Heart left ventricle (tissue), 16 donors: ENCODE results near the gene SLAIN1. TPM values are rescaled to one million over a fixed set of nuclear protein-coding genes. Genes with fewer than 3 reads are reported as not detected.
"Not testable (repeated sequence)": the region's sequence is repeated elsewhere in the genome, so short reads cannot be mapped to it uniquely, and the experiment has no call there.

Experiments
- ATAC-seq, 4 donors: fragments of 200-7000 bp; cut with Tn5 transposase; one replicate each; pipeline ENCODE4 v1.9.1; 2020 to 2022; ENCODE audit warnings: moderate library complexity in 4 of 4, mild to moderate bottlenecking in 3 of 4, moderate number of reproducible peaks in 1 of 4
- DNase-seq, 5 donors: peaks; one replicate each; pipeline ENCODE4 v3.0.0-alpha.2; 2020
- H3K27ac ChIP-seq, 12 donors: fragments of 200-600 bp; sonication (generic) in 4 of 12; one replicate each; pipeline versions ENCODE4 v1.5.0 to v1.8.0; 2016 to 2022; ENCODE audit warnings: mild to moderate bottlenecking in 2 of 12
- H3K27me3 ChIP-seq, 9 donors: fragments of 200-600 bp; sonication (generic) in 2 of 9; one replicate each; pipeline versions ENCODE4 v1.5.1 to v1.8.0; 2016 to 2022; ENCODE audit warnings: mild to moderate bottlenecking in 3 of 9
- H3K36me3 ChIP-seq, 9 donors: fragments of 200-600 bp; sonication (generic) in 2 of 9; one replicate each; pipeline versions ENCODE4 v1.5.0 to v1.8.0; 2018 to 2022; ENCODE audit warnings: mild to moderate bottlenecking in 2 of 9
- H3K4me1 ChIP-seq, 12 donors: fragments of 200-600 bp; sonication (generic) in 4 of 12; one replicate each; pipeline versions ENCODE4 v1.5.0 to v1.8.0; 2016 to 2022; ENCODE audit warnings: mild to moderate bottlenecking in 3 of 12
- H3K4me3 ChIP-seq, 12 donors: fragments of 200-600 bp; sonication (generic) in 4 of 12; one replicate each; pipeline versions ENCODE4 v1.5.0 to v1.8.0; 2017 to 2022; ENCODE audit warnings: mild to moderate bottlenecking in 9 of 12, moderate library complexity in 4 of 12
- H3K9me3 ChIP-seq, 12 donors: fragments of 200-600 bp; sonication (generic) in 4 of 12; one replicate each; pipeline versions ENCODE4 v1.5.0 to v1.8.0; 2016 to 2022; ENCODE audit warnings: mild to moderate bottlenecking in 1 of 12
- CTCF ChIP-seq, 12 donors: fragments of 200-600 bp; sonication (generic) in 4 of 12; IDR thresholded peaks; one replicate each; pipeline versions ENCODE4 v1.5.0 to v1.8.0; 2018 to 2022; ENCODE audit warnings: antibody characterized with exemption in 12 of 12, mild to moderate bottlenecking in 5 of 12
- POLR2A ChIP-seq, 2 donors: fragments of 450-650 bp; IDR thresholded peaks; one replicate each; pipeline ENCODE4 v1.6.1; 2017; ENCODE audit warnings: antibody characterized with exemption in 2 of 2, mild to moderate bottlenecking in 2 of 2, moderate library complexity in 2 of 2
- WGBS, 4 donors: extraction: QIAGEN DNeasy Blood & Tissue Kit in 2 of 4; methylation state at CpG; one replicate each; pipeline versions ENCODE4 v1.1.5 to v1.1.7; 2013 to 2018; 5-methylcytosine and 5-hydroxymethylcytosine counted together
- intact Hi-C, 10 donors: fragments of 100-400 bp; cut with DNase I; formaldehyde crosslinking; loops; one replicate each; pipeline versions ENCODE4 v1.11.1 to v1.14.2; 2022
- long read RNA-seq, 3 donors: library from polyadenylated mRNA; unstranded; transcript quantifications; one replicate each; pipeline ENCODE4 v2.0.0, GENCODE V29; 2020 to 2021
- polyA plus RNA-seq, 2 donors: library from polyadenylated mRNA; stranded (reverse); fragments of 200-250 nt; gene quantifications; one replicate each; pipeline ENCODE4 v1.2.3, GENCODE V29; 2013
- total RNA-seq, 9 donors: library from RNA; depleted of rRNA in 2 of 9; stranded (reverse); fragments of >200 nt in 2 of 9; fragmentation: NEBNext Ultra II Directional in 3 of 9; extraction: Animal tissue kit (Norgen Biotek cat#: 25700) in 3 of 9; gene quantifications; one replicate each; pipeline versions ENCODE4 v1.1.0 to v1.2.4, GENCODE V29; 2016 to 2023
- donor health status: ischemic (EF 13 %, LVEDD 7.1; RV severe dilation, severe dysfunction).
- donor health status: healthy with polysubstance abuse.
- donor health status: DM: no; HTN: yes; CAD: no.
- donor health status: DM: no; HTN: no; CAD: no.
- donor health status: ischemic (EF 25% LVEDD 6.9; RV normal size, moderate dysfunction).
- donor health status: ischemic (EF 25% LVEDD 5.7; RV mildly dilated, moderate dysfunction).
- donor health status: healthy.
- donor health status: DM: yes; HTN: yes; CAD: no.
- donor health status: ischemic (EF 35%, LVEDD 5.7; RV mildly dilated, moderate dysfunction).
- donor health status: nonischemic (EF 11% LVEDD 7.7; RV severe dilation, severe dysfunction).
- donor health status: DM: yes; HTN: yes; CAD: no.
- donor health status: PGD.
- donor health status: ischemic (EF 29% LVEDD 5.4; RV normal size, mild dysfunction).
- donor health status: nonischemic (EF 23%, LVEDD 6.1; RV moderate dilation, normal function).

Gene SLAIN1
- total RNA-seq = 10 to 100 TPM in 2 of 9 donors, 1 to 10 TPM in 7; 5.1 to 14.9 (median 7.2) TPM
- polyA plus RNA-seq = 1 to 10 TPM; 2.3 to 4.2 TPM
- long read RNA-seq, donor 1, transcript SLAIN1-206 (7 exons, 2,855 nt) = major isoform, 5 of 9 reads
- long read RNA-seq, donor 1, partial matches to known transcripts = 1 of 9 reads
- long read RNA-seq, donor 1, other reads (novel, unspliced or antisense) = 2 of 9 reads
- long read RNA-seq, donor 2, partial matches to known transcripts = 4 of 4 reads
- long read RNA-seq, donor 2, other reads (novel, unspliced or antisense) = 0 of 4 reads
- long read RNA-seq, donor 3, transcript SLAIN1-206 (7 exons, 2,855 nt) = major isoform, 7 of 12 reads
- long read RNA-seq, donor 3, partial matches to known transcripts = 1 of 12 reads
- long read RNA-seq, donor 3, other reads (novel, unspliced or antisense) = 2 of 12 reads

DNA sequence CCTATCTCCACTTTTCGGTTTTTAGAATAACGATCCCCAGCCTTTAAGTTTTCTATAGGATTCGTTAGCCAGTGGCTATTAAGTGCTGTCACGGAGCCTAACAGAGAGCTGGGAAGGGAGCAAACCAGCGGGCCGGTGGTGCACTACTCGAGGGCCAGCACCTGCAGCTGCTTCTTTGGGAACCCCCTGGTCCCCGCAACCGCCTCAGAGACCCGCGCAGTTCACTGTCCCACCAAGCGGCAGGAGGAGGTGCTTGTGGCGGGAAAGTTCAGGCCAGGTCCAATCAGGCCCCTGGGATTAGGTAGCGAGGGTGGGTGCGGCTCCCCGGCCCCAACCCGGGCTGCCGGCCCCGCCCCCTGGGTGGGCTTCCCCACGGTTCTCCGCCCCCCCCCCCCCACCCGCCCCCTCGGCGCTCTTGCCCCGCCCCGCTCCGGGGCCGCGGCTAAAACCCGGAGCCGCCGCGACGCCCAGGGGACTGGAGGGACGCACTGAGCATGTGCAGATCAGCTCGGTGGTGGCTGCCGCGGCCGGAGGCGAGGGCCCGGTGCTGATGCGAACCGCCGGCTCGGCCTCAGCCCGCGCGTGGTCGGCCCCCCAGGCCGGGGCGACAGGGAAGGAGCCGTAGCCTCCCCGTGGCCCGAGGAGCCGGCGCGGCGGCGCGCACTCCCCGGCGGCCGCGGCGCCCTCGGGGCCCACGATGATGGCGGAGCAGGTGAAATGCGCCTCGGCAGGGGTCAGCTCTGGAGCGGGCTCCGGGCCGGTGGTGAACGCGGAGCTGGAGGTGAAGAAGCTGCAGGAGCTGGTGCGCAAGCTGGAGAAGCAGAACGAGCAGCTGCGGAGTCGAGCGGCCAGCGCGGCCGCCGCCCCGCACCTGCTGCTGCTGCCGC, at the start of gene SLAIN1:
Gene SLAIN1 (plus strand): TSS at position 471 of the 887 bp plus-strand sequence. CDS start 227 bp downstream, at position 698.
- ATAC-seq (peak; percentile 94 to 97 (median 96)), DNase-seq (peak; percentile 79 to 89 (median 81))
- Histone ChIP-seq H3K27ac (peak within 1 kb of the TSS in 7 of 12 donors; percentile 9 to 70 (median 47)), H3K27me3 (peaks cover 0 to 4% (median 0%) of the 10 kb centered on the region in 9 donors), H3K36me3 (no peaks in the 10 kb centered on the region), H3K4me1 (peaks cover 0 to 28% (median 5%) of the 10 kb centered on the region in 12 donors), H3K9me3 (no peaks in the 10 kb centered on the region), H3K4me3 (peak within 1 kb of the TSS; percentile 62 to 96 (median 74))
- TF ChIP-seq POLR2A (IDR thresholded peaks at IDR 0.05) (no peak), CTCF (IDR thresholded peaks at IDR 0.05) (no peak)
- intact Hi-C loops = loop anchor here in 1 of 10 donors (10.0 kb wide), 1 partner anchor 663 kb away; no protein-coding TSS in a partner anchor
- 1 to 2% (median 1%) methylated on average over 12 to 86 of the region's 86 CpGs for WGBS, 4 donors

- no peak for TF ChIP-seq CTCF (IDR thresholded peaks at IDR 0.05)
- intact Hi-C loops = no loop called here
- ATAC-seq = no peak
- Histone ChIP-seq H3K4me1 (no peaks in the 10 kb centered on the region), H3K4me3 (no peak overlapping the region), H3K27me3 (no peaks in the 10 kb centered on the region), H3K36me3 (no peaks in the 10 kb centered on the region), H3K9me3 (peaks cover 0 to 11% (median 2%) of the 10 kb centered on the region in 12 donors), H3K27ac (no peak overlapping the region)
- DNase-seq = no peak
These were observed 47.1 kb upstream of the SLAIN1 start for GRCh38 chr13:77650409-77650808.

DNA sequence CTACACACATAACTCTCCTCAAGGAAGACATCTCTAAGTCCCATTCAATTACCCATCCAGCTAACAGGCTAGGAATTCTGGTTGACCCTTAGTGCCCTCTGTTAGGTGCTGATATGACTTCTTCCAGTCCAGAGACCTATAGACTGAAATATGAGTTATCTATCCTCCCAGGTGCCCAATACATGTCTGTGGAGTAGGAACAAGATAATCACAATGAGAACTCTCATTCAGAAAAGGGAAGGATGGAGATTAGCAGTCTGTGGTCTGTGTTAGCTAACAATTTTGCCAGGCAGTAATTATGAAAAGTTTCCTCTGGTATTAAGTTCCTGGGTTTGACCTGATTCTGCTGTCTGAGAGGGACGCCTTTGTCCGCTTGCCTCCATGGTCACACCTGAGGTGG, 44.2 kb upstream of the SLAIN1 start:
- H3K36me3 ChIP-seq = no peaks in the 10 kb centered on the region
- TF ChIP-seq CTCF (IDR thresholded peaks at IDR 0.05) (no peak), POLR2A (IDR thresholded peaks at IDR 0.05) (no peak)
- 76 to 87% (median 85%) methylated on average over 2 of the region's 2 CpGs for WGBS, 4 donors
- H3K27ac ChIP-seq = no peak overlapping the region
- DNase-seq = no peak
- H3K27me3 ChIP-seq = no peaks in the 10 kb centered on the region
- no peak overlapping the region for H3K4me3 ChIP-seq
- ATAC-seq = no peak
- intact Hi-C loops = no loop called here
- peaks cover 0 to 19% (median 4%) of the 10 kb centered on the region in 12 donors for H3K9me3 ChIP-seq
- no peaks in the 10 kb centered on the region for H3K4me1 ChIP-seq

DNA sequence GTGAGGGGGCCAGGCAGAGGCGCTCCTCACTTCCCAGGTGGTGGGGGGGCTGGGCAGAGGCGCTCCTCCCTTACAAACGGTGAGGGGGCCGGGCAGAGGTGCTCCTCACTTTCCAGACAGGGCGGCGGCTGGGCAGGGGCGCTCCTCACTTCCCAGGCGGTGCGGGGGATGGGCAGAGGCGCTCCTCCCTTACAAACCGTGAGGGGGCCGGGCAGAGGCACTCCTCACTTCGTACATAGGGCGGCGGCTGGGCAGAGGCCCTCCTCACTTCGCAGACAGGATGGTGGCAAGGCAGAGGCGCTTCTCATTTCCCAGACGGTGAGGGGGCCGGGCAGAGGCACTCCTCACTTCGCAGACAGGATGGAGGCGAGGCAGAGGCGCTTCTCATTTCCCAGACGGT, 37.5 kb upstream of the SLAIN1 start:
- H3K4me3 ChIP-seq, H3K4me1 ChIP-seq, H3K36me3 ChIP-seq, intact Hi-C loops, ATAC-seq, DNase-seq, H3K27ac ChIP-seq, H3K27me3 ChIP-seq, H3K9me3 ChIP-seq: not testable (repeated sequence)
- WGBS, 4 donors = 86 to 92% (median 90%) methylated on average over 18 to 23 of the region's 23 CpGs
